ENCODE data around the gene ROR2. TPM values are rescaled to one million over a fixed set of nuclear protein-coding genes. Genes with fewer than 3 reads are reported as not detected.

The ROR2 gene
- total RNA-seq, 1 donor from 2014 or later, result 14.9 TPM

DNA sequence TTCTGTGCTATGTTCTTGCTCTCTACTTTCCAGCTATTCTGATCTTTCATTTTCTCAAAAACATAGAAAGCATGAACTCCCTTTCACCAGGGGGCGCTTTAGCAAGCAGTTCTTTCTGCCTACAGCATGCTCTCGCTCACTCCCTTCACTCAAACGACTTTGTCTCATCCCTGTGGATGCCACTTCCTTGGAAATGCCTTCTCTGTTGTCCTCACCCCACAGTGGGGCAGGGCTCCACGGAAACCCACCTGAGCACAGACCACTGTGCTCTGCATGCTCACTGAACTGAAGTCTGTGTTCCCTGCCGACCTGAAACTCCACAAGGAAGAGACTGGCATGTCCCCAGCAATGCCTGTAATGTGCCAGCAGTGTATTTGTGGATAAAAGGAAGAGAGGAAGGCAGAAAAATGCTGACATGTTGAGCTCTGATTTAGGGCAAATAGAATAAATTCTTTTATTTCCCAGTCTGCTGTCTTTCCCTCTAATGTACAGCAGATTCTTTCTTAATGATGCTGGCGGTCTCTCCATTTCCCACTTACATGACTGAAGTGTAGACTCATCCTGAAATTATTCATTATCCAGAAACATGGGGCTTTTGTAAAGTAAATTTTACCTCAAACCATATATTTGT is 4.9 kb upstream of the ROR2 start:
- Mint-ChIP-seq H3K27me3 (ENCODE audit: low read depth) (peaks cover 22% of the 10 kb centered on the region), H3K4me1 (peaks cover 13% of the 10 kb centered on the region), H3K9me3 (no peaks in the 10 kb centered on the region), H3K36me3 (ENCODE audit: low read depth) (no peaks in the 10 kb centered on the region), H3K4me3 (peak overlapping the region; percentile 39), H3K27ac (ENCODE audit: unreplicated experiment) (no peak overlapping the region)
- TF ChIP-seq CTCF (conservative IDR thresholded peaks at IDR 0.05), result peak; percentile 75
- peak; percentile 76 for DNase-seq (ENCODE audit: low read depth, low spot score)

DNA sequence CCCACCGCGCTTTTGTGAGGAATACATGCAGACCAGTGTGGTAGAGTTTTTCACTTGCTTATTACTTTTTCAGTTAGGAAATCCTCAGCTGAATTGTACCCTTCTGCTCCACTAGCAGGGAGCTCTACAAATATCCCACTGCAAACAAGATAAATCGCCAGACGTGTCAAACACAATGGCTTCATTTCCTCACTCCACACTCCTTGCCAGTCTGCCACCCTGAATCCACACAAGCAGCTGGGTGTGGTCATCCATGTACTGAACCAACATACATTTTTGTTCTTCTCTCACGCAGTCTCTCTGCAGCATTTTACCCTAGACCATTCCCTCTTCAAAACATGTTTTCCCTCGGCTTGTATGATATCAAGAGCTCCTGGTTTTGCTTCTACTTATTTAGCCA is 3.7 kb upstream of the ROR2 start:
- peaks cover 13% of the 10 kb centered on the region for H3K4me1 Mint-ChIP-seq
- no peak for TF ChIP-seq CTCF (conservative IDR thresholded peaks at IDR 0.05)
- no peak overlapping the region for H3K4me3 Mint-ChIP-seq
- no peak for DNase-seq (ENCODE audit: low read depth, low spot score)
- H3K36me3 Mint-ChIP-seq (ENCODE audit: low read depth), result no peaks in the 10 kb centered on the region
- H3K9me3 Mint-ChIP-seq, result no peaks in the 10 kb centered on the region
- peaks cover 22% of the 10 kb centered on the region for H3K27me3 Mint-ChIP-seq (ENCODE audit: low read depth)
- no peak overlapping the region for H3K27ac Mint-ChIP-seq (ENCODE audit: unreplicated experiment)

GRCh38 chr9:91951944-91952520 is 2.0 kb upstream of the ROR2 start:
- peaks cover 22% of the 10 kb centered on the region for H3K4me1 Mint-ChIP-seq
- no peak for TF ChIP-seq CTCF (conservative IDR thresholded peaks at IDR 0.05)
- no peaks in the 10 kb centered on the region for H3K36me3 Mint-ChIP-seq (ENCODE audit: low read depth)
- H3K9me3 Mint-ChIP-seq, result no peaks in the 10 kb centered on the region
- no peak for DNase-seq (ENCODE audit: low read depth, low spot score)
- peak overlapping the region; percentile 48 for H3K4me3 Mint-ChIP-seq
- H3K27ac Mint-ChIP-seq (ENCODE audit: unreplicated experiment), result no peak overlapping the region
- peaks cover 35% of the 10 kb centered on the region for H3K27me3 Mint-ChIP-seq (ENCODE audit: low read depth)

DNA sequence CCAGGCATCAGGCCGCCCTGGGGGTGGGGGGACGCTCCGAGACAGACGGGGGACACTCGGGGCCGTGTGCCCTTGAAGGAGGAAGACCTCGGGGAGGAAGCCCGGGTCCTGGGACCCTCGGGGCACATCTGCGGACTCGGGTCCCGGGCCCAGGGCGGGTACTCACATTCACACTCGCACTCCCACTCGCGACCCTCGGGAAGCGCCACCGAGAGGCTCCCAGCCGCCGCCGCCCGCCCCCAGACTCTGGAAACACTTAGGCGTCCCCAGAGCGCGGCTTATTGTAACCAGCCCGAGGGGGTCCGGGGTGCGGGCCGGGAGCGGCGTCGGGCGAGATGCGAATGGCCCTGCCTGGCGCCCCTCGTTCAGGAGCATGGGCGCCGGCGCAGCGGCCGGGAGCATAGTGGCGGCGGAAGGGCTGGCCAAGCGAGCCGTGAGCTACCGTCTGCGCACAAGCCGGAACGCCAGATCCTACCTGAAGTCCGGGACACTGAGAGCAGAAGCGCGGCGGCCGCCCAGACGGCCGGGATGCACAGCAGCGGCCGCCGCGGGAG is 559 bp downstream of the ROR2 start:
- no peak overlapping the region for H3K27ac Mint-ChIP-seq (ENCODE audit: unreplicated experiment)
- peaks cover 50% of the 10 kb centered on the region for H3K27me3 Mint-ChIP-seq (ENCODE audit: low read depth)
- DNase-seq (ENCODE audit: low read depth, low spot score), result peak; percentile 29
- peak overlapping the region; percentile 65 for H3K4me3 Mint-ChIP-seq
- TF ChIP-seq CTCF (conservative IDR thresholded peaks at IDR 0.05), result no peak
- H3K36me3 Mint-ChIP-seq (ENCODE audit: low read depth), result no peaks in the 10 kb centered on the region
- no peaks in the 10 kb centered on the region for H3K9me3 Mint-ChIP-seq
- peaks cover 21% of the 10 kb centered on the region for H3K4me1 Mint-ChIP-seq

- TF ChIP-seq CTCF (conservative IDR thresholded peaks at IDR 0.05), result peak; percentile 56
Measured at GRCh38 chr9:91948597-91949391, 1.2 kb downstream of the ROR2 start.

More at GRCh38 chr9:91948597-91949391, 1.2 kb downstream of the ROR2 start:
- no peaks in the 10 kb centered on the region for H3K9me3 Mint-ChIP-seq
- H3K4me1 Mint-ChIP-seq, result peaks cover 21% of the 10 kb centered on the region
- peak; percentile 45 for DNase-seq (ENCODE audit: low read depth, low spot score)
- H3K27ac Mint-ChIP-seq (ENCODE audit: unreplicated experiment), result no peak overlapping the region
- no peaks in the 10 kb centered on the region for H3K36me3 Mint-ChIP-seq (ENCODE audit: low read depth)
- peak overlapping the region; percentile 89 for H3K4me3 Mint-ChIP-seq
- H3K27me3 Mint-ChIP-seq (ENCODE audit: low read depth), result peaks cover 50% of the 10 kb centered on the region

Measured in neural crest cell (in vitro differentiated cells).